Measurements from ENCODE around the gene PIGQ. TPM values are rescaled to one million over a fixed set of nuclear protein-coding genes. Genes with fewer than 3 reads are reported as not detected.

PIGQ gene
- total RNA-seq, 1 experiment from 2014 or later, result 72.5 TPM

DNA sequence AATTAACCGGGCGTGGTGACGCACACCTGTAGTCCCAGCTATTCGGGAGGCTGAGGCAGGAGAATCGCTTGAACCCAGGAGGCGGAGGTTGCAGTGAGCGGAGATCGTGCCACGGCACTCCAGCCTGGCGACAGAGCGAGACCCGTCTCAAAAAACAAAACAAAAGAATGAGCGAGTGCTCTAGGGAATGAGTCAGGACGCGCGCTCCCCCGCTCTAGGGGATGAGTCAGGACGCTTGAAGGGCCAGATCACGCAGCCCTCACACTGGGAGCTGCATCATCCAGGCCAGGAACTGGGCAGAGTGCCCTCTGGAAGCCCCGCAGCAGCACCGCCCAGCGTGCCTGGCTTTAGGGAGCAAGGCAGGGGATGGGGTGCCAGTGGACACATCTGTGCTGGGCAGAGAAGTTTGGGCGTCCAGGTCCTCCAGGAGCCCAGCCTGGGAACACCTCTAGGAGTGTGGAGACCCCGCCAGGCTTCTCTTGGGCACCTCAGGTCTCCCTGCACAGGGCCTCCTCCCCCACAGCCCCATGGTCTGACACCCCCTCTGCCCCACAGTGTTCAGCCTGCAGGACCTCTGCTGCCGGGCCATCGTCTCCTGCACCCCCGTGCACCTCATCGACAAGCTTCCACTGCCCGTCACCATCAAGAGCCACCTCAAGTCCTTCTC lies 57.2 kb downstream of the PIGQ start:
- peak overlapping the region; percentile 76 for H3K27ac ChIP-seq
- ChIA-PET CTCF (interaction anchor here (0.5 kb wide), 1 partner anchor 224 kb away, joined by 3 read pairs; no protein-coding TSS in a partner anchor), POLR2A (ENCODE audit: unreplicated experiment) (interaction anchor here (0.5 to 0.6 kb wide), 3 partner anchors 16 to 1266 kb away, joined by 3 to 4 read pairs (median 3); partner anchors contain the start of gene AXIN1)
- H3K9me3 ChIP-seq (ENCODE audit: insufficient read depth, low read depth), result no peaks in the 10 kb centered on the region
- H2AFZ ChIP-seq, result no peak overlapping the region
- peak overlapping the region; percentile 60 for H3K4me2 ChIP-seq
- no peaks in the 10 kb centered on the region for H3K9me2 ChIP-seq (ENCODE audit: insufficient read depth)
- H4K20me1 ChIP-seq (ENCODE audit: insufficient read depth), result 0 out of 2 replicates have a peak, but pooled peaks cover 12% of the 10 kb centered on the region
- no peaks in the 10 kb centered on the region for H3K79me2 ChIP-seq (ENCODE audit: low read depth)
- H3K4me3 ChIP-seq, result no peak overlapping the region
- intact Hi-C loops (cut with micrococcal nuclease; ENCODE audit: unreplicated experiment), result loop anchor here (1.0 to 5.0 kb wide), 2 partner anchors 34 to 40 kb away; partner anchors contain the start of gene RHOT2
- no peaks in the 10 kb centered on the region for H3K27me3 ChIP-seq (ENCODE audit: insufficient read depth, low read depth)
- no TSS peak for BruUV-seq (replicated peaks)
- TF ChIP-seq EZH2 (IDR thresholded peaks at IDR 0.05; ENCODE audit: low read depth), result no peak
- TF ChIP-seq, protein P1, sequence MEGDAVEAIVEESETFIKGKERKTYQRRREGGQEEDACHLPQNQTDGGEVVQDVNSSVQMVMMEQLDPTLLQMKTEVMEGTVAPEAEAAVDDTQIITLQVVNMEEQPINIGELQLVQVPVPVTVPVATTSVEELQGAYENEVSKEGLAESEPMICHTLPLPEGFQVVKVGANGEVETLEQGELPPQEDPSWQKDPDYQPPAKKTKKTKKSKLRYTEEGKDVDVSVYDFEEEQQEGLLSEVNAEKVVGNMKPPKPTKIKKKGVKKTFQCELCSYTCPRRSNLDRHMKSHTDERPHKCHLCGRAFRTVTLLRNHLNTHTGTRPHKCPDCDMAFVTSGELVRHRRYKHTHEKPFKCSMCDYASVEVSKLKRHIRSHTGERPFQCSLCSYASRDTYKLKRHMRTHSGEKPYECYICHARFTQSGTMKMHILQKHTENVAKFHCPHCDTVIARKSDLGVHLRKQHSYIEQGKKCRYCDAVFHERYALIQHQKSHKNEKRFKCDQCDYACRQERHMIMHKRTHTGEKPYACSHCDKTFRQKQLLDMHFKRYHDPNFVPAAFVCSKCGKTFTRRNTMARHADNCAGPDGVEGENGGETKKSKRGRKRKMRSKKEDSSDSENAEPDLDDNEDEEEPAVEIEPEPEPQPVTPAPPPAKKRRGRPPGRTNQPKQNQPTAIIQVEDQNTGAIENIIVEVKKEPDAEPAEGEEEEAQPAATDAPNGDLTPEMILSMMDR (conservative IDR thresholded peaks at IDR 0.05), result no peak
- peaks cover 41% of the 10 kb centered on the region; the same call in 1 of the 2 replicates for H3F3A ChIP-seq (ENCODE audit: insufficient read depth, low read depth)
- no peaks in the 10 kb centered on the region for H3K36me3 ChIP-seq (ENCODE audit: low read depth)
- DNase-seq, result peak; percentile 87 to 94
- H3K4me1 ChIP-seq (replicated peaks; ENCODE audit: insufficient read depth), result peaks cover 24% of the 10 kb centered on the region

DNA sequence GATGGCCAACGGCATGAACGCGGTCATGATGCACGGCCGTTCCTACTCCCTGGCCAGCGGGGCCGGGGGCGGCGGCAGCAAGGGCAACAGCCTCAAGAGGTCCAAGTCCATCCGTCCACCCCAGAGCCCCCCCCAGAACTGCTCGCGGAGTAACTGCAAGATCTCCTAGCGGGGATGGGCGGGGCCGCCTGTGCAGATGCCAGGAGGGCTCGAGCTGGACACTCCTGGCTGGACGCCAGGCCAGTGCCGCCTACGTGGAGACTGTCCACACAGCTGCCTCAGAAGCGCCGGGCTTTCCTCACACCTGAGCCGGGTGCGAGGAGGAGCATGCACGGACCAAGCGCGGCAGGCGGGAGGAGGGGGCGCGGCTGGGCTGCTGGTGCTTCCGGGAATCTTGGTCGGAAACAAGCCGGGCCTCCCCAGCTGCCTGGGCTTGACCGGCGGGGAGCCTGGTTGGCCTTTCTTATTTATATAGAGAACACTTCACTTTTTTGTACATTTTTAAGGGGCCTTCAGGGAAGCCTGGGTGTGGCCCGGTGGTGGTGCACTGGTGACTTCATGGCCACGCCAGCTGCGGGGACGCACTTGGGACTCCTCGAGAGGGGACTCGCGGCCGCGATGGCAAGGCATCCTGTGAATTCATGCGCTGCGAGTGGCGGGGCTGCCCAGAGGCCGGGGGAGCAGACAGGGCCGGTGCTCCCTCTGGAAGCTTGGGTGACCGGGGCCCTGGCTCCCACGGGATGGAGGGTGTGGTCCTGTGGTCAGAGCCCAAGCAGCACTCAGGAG lies 57.9 kb downstream of the PIGQ start:
- intact Hi-C loops (cut with micrococcal nuclease; ENCODE audit: unreplicated experiment), result loop anchor here (1.0 to 5.0 kb wide), 2 partner anchors 34 to 40 kb away; partner anchors contain the start of gene RHOT2
- Histone ChIP-seq H3K4me2 (peak overlapping the region; percentile 60), H2AFZ (no peak overlapping the region), H3K9me2 (ENCODE audit: insufficient read depth) (no peaks in the 10 kb centered on the region), H3K4me1 (replicated peaks; ENCODE audit: insufficient read depth) (peaks cover 24% of the 10 kb centered on the region), H3K36me3 (ENCODE audit: low read depth) (no peaks in the 10 kb centered on the region), H4K20me1 (ENCODE audit: insufficient read depth) (0 out of 2 replicates have a peak, but pooled peaks cover 12% of the 10 kb centered on the region), H3F3A (ENCODE audit: insufficient read depth, low read depth) (peaks cover 40% of the 10 kb centered on the region; the same call in 1 of the 2 replicates), H3K79me2 (ENCODE audit: low read depth) (no peaks in the 10 kb centered on the region), H3K27me3 (ENCODE audit: insufficient read depth, low read depth) (no peaks in the 10 kb centered on the region), H3K4me3 (no peak overlapping the region), H3K9me3 (ENCODE audit: insufficient read depth, low read depth) (no peaks in the 10 kb centered on the region), H3K27ac (no peak overlapping the region; the same call in 1 of the 2 replicates)
- BruUV-seq (replicated peaks), result no TSS peak
- no peak for TF ChIP-seq EZH2 (IDR thresholded peaks at IDR 0.05; ENCODE audit: low read depth)
- TF ChIP-seq, protein P1 (conservative IDR thresholded peaks at IDR 0.05), result no peak
- ChIA-PET POLR2A (ENCODE audit: unreplicated experiment) (interaction anchor here (0.5 kb wide), 2 partner anchors 15 to 1265 kb away, joined by 3 to 4 read pairs; no protein-coding TSS in a partner anchor), CTCF (interaction anchor here (0.5 kb wide), 1 partner anchor 225 kb away, joined by 3 read pairs; no protein-coding TSS in a partner anchor)
- peak in 1 of 2 experiments; percentile 89 for DNase-seq

Measured in PC-9 (cell line).